ENCODE data around the gene TRIM47.

DNA sequence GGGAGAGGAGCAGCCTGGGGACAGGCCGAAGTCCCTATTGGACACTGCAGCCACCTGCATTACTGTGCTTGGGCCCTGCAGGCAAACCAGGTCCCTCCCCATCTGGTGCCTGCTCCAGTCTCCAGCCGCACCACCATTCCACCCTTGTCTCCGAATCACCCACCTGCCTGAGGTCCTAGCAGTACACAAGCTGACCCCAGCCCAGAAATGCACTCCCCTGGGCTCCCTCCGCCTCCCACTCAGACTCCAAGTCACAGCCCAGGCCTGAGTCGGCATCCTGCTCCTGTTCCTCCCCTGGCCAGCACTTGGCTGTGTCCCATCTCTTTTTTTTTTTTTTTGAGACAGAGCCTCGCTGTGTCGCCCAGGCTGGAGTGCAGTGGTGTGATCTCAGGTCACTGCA, 40.5 kb downstream of the TRIM47 start:
- TF ChIP-seq CTCF (IDR thresholded peaks at IDR 0.05) (no peak), POLR2A (IDR thresholded peaks at IDR 0.05) (no peak)

Measured in lower leg skin (tissue), 3 donors.